GM19455 (cell line): ENCODE results near the gene MORC4.
A peak's percentile ranks its signal among the peaks of the same experiment; 100 is the strongest.
"Not testable (repeated sequence)": the region's sequence is repeated elsewhere in the genome, so short reads cannot be mapped to it uniquely, and the experiment has no call there.

Experiments
- ATAC-seq: cut with Tn5 transposase; IDR thresholded peaks from one replicate; pipeline ENCODE4 v1.9.1; 2021; ENCODE audit not compliant: unreplicated experiment

Gene MORC4

DNA sequence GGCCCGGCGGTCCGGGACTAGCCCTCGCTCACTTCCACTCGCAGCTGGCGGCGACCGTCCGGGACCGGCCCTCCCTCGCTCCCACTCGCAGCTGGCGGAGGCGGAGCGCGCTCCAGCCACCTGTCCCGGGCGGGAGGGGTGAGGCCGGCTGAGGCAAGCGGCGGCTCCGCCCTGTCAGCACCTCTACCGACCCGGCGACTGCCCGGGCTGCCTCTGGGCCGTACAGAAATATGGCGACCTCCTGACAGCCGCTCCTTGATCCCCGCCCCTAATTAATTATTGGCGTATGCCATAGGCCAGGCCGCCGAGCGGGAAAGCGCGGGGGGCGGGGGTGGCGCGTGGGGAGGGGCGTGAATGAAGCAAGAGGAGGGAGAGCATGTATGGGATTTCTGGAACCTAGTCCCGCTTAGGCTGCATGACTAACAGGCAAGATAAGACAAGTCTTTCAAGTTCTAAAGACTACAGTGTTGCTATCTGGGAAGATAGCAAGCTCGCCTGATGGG is at the start of gene MORC4:
TSS of gene MORC4 (minus strand) at position 200 of the 503 bp plus-strand sequence. CDS start 243 bp downstream, outside the sequence.
- ATAC-seq, result peak; percentile 83

DNA sequence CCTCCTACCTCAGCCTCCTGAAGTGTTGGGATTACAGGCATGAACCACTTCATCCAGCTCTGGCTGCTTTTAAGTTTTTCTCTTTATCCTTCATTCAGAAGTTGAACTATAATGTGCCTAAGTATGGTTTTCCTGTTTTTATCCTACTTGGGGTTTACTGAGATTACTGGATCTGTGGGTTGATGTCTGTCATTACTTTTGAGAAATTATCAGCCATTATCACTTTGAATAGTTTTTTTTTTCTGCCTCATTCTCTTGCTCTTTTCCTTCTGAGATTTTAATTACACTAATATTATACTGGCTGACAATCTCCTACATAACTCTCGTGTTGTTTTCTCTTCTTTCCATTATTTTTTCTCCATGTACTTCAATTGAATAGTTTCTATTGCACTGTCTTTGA is 47.6 kb upstream of the MORC4 start:
- no peak for ATAC-seq

DNA sequence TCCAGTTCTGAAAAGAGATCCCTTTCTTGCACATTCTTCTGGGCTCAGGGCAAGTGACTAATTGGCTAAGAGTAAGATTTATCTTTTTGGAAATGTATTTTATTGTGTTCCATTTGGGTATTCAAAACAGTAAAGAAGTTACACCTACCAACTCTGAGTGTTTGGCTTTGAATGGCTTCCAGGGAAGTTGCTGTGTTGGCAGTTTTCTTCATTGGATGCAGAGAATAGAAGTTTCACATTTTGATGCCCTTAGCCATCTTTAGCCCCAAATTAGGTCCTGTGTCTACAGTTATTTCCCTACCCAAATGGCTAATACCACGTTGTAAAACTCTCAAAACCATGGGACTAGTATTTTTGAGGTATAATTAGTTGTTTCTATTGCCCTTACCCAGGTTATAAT is 29.7 kb upstream of the MORC4 start:
- ATAC-seq, result no peak

DNA sequence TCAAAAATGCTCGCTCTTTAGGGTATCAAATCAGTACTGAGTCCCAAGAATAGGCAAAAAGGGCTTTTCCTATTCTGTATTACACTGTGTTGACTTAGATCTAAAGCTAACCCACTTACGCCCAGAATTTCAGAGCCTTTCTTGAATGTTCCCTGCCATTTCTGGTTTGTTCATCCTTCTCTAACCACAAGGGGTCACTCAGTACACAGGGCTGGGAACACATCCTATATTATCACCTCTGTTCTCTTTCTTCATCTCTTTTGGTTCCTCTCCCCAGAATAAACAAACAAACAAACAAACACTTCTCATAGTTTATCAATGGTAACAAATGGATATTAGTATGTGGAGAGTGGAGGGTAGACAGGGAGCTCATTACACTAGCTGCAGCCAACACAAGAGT is 25.5 kb upstream of the MORC4 start:
- ATAC-seq, result no peak

DNA sequence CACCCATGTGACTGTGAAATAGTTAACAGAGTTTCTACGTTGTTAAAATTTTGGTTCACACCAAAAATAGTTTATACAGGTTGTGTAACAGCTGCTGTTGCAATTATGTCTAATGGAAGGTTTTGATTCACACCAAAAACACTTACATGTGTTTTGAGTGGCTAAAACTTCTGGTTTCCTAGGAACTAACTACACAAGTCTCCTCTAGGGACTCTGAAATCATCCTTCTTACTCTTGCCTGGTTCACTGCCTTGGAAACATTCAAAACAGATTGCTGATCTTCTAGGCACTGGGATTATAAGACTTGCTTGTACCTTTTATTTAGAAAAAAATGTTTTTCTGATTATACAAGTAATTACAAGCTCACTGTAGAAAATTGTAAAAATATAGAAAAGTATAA is 14.9 kb upstream of the MORC4 start:
- ATAC-seq, result no peak

DNA sequence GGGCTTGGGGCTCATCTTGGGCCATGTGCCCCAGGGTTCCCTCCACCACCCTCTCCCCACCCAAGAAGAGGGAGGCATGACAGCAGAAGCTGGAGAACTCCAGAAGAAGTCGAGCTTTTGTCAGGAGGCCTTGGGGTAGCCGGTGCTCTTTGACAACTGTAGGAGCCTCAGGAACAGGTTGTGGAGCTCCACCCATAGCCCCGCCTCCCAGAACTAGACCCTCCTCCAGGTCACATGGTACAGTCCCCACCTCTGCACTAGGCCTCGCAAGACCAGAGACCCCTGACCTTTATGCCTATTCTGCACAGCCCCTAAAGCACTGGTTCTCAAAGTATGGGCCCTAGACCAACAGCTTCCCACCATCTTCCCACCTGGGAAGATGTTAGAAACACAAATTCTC is 8.0 kb upstream of the MORC4 start:
- no peak for ATAC-seq

DNA sequence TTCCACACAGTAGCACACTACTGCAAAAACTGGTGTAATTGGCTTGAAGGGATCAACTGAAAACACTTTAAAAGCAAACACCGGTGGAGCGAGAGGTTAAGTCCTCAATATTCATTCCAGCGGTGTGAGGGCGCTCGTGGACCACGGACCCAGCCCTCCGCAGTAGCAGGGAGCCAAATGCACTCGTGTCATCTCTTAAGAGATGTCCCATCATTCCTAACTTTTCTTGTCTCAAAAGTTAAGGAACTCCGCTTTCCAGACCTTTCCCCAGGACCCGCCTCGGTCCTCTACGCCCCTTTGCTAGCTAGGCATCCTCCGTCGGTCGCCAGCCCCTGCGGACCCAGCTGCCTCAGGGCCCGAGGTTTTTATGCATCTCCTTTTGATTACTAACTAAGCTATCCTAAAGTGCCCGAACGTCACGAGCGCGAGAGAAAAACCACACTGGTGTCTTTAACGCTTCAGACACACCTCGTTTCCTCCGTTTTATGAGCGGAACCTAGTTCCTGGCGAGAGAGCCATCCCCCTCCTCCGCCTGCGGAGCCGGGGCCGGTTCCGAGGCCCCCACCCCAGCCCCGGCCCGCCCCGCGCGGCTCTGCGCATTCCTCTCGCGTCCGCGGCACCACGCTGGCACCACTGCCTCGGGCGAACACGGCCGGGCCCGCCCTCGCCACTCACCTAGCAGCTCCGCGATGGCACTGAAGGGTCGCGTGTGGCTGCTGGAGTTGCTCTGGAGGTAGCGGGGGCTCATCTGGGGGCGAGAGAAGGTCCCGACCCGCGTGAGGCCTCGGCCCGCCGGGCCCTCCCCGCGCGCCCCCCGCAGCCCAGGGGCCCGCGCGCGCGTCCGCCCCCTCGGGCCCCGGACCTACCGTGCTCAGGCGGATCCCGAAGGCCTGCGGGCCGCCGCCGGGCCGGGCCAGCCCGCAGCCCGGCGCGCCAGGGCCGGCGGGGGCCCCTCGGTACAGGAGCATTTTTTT is 723 bp downstream of the MORC4 start:
- ATAC-seq, result peak; percentile 10

DNA sequence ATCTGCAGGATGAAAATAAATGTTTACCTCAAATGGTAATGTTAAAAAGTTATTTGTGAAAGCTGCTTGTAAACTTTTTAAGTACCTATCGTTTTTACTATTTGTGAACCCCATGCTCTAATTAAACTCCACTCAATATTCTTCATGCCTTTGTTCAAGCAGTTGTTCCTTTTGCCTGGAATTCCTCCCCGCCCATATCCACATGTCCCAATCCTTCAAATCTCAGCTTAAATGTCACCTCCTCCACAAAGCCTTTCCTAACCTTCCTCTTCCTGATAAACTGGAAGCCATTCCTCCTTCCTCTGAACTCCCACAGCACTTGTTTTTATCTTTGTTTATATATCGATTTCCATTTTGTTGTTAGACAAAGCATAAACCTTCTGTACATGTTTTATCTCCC is 2.4 kb downstream of the MORC4 start:
- ATAC-seq, result no peak

DNA sequence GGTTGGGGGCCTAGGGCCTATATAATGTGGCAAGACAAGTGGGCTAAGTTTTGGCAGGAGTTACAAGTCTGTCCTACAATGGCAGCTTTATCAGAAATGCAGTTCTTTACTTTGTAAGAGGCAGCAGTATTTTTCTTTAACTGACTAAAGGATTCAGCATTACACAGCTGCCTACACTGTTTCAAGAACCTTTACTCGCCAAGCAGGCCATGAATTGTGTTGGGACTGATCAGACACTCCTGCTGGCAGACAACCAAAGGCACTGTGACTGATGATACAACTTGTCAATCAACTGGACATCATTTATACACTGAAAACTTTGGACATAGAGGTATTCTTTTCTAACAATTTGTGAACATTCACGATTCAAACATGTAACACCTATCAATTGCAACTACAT is 4.3 kb downstream of the MORC4 start:
- no peak for ATAC-seq

DNA sequence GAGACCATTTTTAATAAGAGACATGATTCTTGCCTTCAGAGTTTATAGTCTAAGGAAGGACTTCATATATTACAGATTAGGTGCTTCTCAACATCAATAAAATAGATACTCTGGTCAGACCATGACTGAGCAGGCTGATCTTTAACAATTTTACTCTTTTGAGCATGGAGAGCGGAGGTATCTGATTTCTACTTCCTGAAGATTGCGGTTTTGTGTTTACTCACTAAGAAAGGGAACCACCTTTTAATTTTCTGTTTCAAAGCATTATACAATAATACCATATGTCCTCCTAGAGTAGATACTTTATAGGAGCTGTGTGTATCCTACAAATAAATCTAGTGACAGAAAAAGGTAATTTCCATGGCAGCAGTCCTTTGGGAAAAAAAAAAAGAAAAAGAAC is 12.5 kb downstream of the MORC4 start:
- ATAC-seq, result no peak

DNA sequence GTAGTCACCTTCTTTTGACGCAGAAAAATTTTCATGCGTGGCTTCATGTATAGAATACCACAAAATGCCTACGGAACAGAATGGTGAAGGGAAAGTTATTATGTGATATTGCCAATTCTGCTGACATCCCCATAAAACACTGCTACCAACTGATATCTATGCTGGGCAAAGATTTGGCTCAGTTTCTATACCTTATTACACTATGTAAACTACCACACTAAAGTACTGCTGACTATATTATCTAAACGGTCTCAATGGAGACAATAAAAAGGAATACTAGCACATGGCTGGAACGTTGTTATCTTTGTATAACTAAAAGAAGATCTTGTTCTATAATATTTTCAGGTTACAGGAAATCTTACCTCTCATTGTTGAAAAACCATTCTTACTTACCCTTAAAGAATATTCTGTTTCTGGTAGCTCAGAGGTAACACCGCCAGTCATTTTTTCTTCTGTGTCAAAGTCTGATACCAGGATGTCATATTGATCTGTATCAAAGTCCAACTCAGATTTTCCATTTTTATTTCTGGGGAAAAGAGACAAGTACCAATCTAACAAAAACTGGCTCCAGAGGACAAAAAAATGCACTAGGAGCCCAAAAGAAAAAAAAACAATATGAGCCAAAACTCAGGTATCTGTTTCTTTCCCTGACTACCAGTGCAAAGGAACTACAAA is 18.9 kb downstream of the MORC4 start:
- no peak for ATAC-seq

DNA sequence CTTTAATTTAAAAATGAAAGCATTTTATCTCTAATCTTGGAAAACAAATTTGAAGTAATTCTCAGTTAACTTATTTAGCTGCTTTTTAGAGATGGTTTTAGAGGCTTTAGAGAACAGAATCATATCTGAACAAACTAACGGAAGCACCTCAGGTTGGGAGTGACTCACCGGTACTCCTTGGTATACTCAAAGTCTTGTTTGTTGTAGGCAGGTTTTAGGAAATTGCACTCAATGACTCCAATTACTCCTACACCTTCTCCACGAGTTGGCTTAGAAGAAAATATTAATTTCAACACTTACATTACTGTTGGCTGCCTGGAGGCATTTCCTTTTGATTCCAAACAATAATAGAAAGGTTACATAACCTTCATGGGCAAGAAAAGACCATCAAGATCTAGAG is 23.6 kb downstream of the MORC4 start:
- ATAC-seq, result no peak

DNA sequence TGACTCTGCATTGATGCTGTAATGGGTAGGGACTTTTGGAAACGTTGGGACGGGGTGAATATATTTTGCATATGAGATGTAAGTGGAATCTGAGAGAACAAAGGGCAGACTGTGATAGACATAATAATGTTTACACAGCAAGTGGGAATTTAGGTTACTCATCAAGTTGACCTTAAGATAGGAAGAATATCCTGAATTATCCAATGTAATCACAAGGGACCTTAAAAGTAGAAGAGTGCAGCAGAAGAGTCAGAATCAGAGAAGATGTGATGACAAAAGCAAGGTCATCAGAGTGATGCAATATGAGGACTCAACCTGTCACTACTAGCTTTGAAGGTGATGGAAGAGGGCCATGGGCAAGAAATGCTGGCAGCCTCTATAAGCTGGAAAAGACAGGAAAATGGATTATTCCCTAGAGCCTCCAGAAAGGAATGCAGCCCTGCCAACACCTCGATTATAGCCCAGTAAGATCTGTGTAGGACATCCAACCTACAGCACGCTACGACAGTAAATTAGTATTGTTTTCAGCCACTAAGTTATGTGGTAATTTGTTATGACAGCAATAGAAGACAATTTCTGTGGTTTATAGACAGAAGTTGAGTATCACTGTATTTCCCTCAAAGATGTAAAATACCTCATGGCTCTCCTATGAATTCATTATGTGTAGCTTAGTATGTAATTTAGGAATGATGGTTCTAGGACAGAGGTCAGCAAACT is 26.4 kb downstream of the MORC4 start:
- no peak for ATAC-seq

DNA sequence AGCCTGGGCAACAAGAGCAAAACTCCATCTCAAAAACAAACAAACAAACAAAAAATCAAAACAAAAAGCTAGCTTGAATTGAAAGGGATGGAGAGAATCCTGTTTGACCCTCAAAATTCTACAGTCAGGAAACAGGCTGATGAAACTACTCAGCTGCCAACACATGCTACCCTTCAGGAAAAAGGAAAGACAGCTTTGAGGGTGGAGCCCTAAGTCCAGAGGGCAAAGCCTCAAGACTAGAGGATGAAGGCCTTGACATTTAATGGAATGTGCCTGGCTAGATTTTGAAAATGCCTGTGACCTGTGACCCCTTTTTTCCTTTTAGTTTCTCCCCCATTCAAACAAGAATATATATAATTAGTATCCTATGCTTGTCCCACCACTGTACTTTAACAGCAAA is 27.1 kb downstream of the MORC4 start:
- ATAC-seq, result no peak

DNA sequence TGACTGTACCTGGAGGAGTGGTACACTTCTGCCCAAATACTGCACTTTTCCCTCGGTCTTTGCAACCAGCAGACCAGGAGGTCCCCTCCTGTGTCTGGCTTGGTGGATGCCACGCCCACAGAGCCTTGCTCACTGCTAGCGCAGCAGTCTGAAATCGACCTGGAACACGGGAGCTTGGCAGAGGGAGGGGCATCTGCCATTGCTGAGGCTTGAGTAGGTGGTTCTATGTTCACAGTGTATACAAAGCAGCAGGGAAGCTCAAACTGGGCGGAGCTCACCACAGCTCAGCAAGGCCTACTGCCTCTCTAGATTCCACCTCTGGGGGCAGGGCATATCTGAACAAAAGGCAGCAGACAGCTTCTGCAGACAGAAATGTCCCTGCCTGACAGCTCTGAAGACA is 33.5 kb downstream of the MORC4 start:
- not testable (repeated sequence) for ATAC-seq

DNA sequence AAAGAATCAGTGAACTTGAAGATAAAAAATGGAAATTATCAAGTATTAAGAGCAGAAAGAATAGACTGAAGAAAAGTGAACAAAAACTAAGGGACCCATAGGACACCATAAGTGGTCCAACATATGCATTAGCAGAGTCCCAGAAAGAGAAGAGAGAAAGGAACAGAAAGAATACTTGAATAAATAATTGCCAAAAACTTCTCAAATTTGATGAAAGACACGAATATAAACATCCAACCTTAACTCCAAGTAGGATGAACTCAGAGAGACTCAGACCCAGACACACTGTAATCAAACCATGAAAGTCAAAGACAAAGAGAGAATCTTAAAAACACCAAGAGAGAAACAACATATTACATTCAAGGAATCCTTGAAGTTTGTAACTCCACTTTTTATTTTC is 35.7 kb downstream of the MORC4 start:
- no peak for ATAC-seq

DNA sequence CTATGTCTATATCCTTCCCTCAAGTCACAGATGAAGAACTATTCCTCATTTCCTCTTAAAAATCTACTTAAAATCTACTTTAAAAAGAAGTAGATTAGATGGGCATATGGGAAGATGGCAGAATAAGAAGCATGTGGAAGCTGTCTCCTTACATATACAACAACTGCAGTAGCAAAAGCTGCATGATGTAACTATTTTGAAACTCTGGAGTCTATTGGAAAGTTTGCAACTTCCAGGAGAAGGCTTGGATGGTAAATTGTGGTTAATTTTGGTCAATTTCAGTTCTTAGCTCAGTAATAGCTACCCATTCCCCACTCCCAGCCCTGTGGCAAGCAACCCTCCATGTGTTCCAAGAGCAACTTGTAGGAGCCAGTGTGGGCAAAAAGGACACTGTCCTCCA is 36.9 kb downstream of the MORC4 start:
- ATAC-seq, result no peak

DNA sequence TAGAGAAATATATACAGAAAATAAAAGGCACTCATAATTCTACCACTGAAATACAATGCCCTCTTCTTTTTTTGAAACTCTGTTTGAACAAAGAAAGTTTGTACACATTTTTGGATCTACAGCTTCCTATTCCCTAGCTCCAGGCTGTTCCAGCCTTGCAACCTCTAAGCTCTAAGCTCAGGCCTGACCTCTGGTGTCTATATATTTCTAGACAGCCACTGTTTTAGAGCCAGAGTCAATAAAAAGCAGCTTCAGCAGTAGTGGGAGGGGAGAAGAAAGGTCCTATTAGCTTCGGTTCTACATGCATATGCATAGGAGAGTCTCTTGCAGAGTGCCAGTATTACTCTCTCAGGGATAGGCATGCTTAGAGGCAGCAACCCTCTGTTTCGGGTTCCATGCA is 40.1 kb downstream of the MORC4 start:
- ATAC-seq, result no peak

DNA sequence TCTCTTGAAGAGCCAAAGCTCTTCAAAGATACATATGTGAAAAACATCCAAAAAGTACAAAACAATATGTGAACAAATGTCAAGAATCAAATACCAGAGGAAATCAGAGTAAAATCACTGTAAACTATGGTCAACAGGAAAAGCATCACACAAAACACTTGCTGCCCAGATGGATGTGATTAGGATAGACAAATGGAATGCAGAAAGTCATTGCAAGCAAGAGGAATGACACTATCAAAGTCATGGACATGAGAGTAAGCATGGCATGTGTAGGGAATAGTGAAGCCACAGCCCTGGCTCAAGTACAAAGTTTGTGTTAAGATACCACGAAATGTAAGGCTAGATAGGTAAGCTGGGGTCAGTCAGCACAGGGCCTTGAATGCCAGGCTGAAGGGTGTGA is 42.2 kb downstream of the MORC4 start:
- ATAC-seq, result no peak

DNA sequence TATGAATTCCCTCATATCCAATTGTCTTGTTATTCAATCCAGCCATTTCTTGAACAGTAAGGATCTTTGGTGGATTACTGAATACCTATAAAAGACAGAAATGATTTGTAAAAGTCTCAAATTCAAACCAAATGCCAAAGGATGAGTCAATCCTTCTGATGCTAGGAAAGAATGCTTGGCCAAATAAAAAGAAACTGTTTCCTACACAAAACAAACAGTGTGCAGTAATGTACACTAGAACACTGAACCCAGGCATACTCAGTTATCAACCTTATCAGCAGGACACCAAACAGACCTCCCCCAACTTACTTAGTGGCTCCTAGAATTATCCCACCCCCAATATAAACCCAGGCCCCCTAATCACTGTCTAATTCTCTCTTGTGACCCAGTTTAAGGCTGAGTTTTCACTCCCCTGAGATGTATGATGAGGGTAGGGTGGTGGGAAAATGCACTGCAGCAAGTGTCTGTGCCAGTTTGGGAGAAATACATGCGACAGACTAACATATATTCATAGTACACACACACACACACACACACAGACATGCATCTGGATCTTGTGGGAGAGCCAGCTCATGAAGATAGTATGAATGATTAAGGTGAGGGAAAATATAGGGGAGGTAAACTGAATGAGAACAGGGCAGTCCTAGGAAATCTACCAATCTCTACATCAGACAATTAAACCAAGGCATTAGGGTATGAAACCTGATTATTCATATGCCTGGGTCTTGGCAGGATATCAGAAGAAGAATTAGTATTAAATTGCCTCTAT is 44.8 kb downstream of the MORC4 start:
- ATAC-seq, result no peak

DNA sequence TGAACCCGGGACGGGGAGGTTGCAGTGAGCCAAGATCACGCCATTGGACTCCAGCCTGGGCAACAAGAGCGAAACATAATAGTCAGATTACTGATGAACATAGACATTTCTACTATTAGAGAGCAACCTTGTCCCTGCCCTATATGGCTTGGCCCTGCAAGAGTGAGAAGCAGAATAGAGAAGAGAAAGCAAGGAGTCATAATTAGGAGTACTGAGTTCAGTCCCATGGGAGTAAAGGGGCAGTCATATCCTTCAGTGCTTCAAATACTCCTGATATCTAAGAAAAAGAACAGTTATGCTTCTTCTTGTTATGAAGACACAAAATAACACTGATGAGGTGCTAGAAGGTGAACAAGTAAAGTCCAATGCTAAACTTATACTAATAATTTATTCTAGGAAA is 46.0 kb downstream of the MORC4 start:
- ATAC-seq, result no peak
